ENCODE data around the gene PDE8A.
"Not testable (repeated sequence)": the region's sequence is repeated elsewhere in the genome, so short reads cannot be mapped to it uniquely, and the experiment has no call there.

PDE8A gene

GRCh38 chr15:85011724-85012123 is 30.1 kb downstream of the PDE8A start:
- DNase-seq = not testable (repeated sequence)

GRCh38 chr15:85013785-85014184 is 32.1 kb downstream of the PDE8A start:
- DNase-seq = no peak

GRCh38 chr15:85014932-85015331 is 33.3 kb downstream of the PDE8A start:
- DNase-seq = no peak

GRCh38 chr15:85016275-85016674 is 34.6 kb downstream of the PDE8A start:
- DNase-seq = no peak

- no peak for DNase-seq
Observed at GRCh38 chr15:85019815-85020590, 38.3 kb downstream of the PDE8A start.

- DNase-seq = no peak
Observed at GRCh38 chr15:85021409-85021808, 39.8 kb downstream of the PDE8A start.

- no peak for DNase-seq
Observed at GRCh38 chr15:85022860-85023403, 41.3 kb downstream of the PDE8A start.

GRCh38 chr15:85024003-85024402 is 42.3 kb downstream of the PDE8A start:
- no peak for DNase-seq

GRCh38 chr15:85024509-85025336 is 43.1 kb downstream of the PDE8A start:
- DNase-seq = no peak

- DNase-seq = no peak
Observed at GRCh38 chr15:85025516-85026251, 44.0 kb downstream of the PDE8A start.

- no peak for DNase-seq
Observed at GRCh38 chr15:85026304-85027032, 44.8 kb downstream of the PDE8A start.

- no peak for DNase-seq
Observed at GRCh38 chr15:85027033-85027380, 45.4 kb downstream of the PDE8A start.

- no peak for DNase-seq
Observed at GRCh38 chr15:85027421-85027820, 45.8 kb downstream of the PDE8A start.

GRCh38 chr15:85028416-85028815 is 46.8 kb downstream of the PDE8A start:
- no peak for DNase-seq

- DNase-seq = no peak
Observed at GRCh38 chr15:85029221-85029620, 47.6 kb downstream of the PDE8A start.

- DNase-seq = no peak
Observed at GRCh38 chr15:85030301-85030929, 48.8 kb downstream of the PDE8A start.

- DNase-seq = peak in 1 of 3 experiments; percentile 46
Observed at GRCh38 chr15:85031086-85031943, 49.7 kb downstream of the PDE8A start.

GRCh38 chr15:85031944-85032558 is 50.4 kb downstream of the PDE8A start:
- peak in 1 of 3 experiments; percentile 46 for DNase-seq

- no peak for DNase-seq
Observed at GRCh38 chr15:85033148-85033547, 51.5 kb downstream of the PDE8A start.

- DNase-seq = no peak
Observed at GRCh38 chr15:85034276-85034675, 52.6 kb downstream of the PDE8A start.

All from NCI-H1417 (cell line).